Cerebellar nuclear complex (tissue), 1 donor: ENCODE results near the gene KRT20.

ENCODE experiments used
- DNase-seq, 2 experiments: peaks; one replicate each; lab custom pipeline; 2025; lab: John Stamatoyannopoulos, UW

The KRT20 gene

GRCh38 chr17:40852364-40852763 lies 32.7 kb downstream of the KRT20 start:
- no peak for DNase-seq

- DNase-seq = no peak
These were observed 34.6 kb downstream of the KRT20 start for GRCh38 chr17:40850293-40850972.

GRCh38 chr17:40849723-40850122 lies 35.3 kb downstream of the KRT20 start:
- no peak for DNase-seq

GRCh38 chr17:40848583-40849235 lies 36.3 kb downstream of the KRT20 start:
- no peak for DNase-seq

GRCh38 chr17:40846515-40847144 lies 38.4 kb downstream of the KRT20 start:
- no peak for DNase-seq

- DNase-seq = no peak
These were observed 40.4 kb downstream of the KRT20 start for GRCh38 chr17:40844671-40845107.

GRCh38 chr17:40843242-40843641 lies 41.8 kb downstream of the KRT20 start:
- DNase-seq = no peak

GRCh38 chr17:40841246-40841645 lies 43.8 kb downstream of the KRT20 start:
- DNase-seq = no peak

GRCh38 chr17:40839194-40839593 lies 45.8 kb downstream of the KRT20 start:
- DNase-seq = no peak

GRCh38 chr17:40836020-40836419 lies 49.0 kb downstream of the KRT20 start:
- DNase-seq = no peak

- DNase-seq = no peak
These were observed 51.2 kb downstream of the KRT20 start for GRCh38 chr17:40833882-40834281.

- DNase-seq = no peak
These were observed 52.2 kb downstream of the KRT20 start for GRCh38 chr17:40832840-40833239.

GRCh38 chr17:40830085-40830776 lies 54.8 kb downstream of the KRT20 start:
- DNase-seq = no peak

- no peak for DNase-seq
These were observed 56.5 kb downstream of the KRT20 start for GRCh38 chr17:40828454-40829044.

GRCh38 chr17:40827746-40828453 lies 57.1 kb downstream of the KRT20 start:
- DNase-seq = no peak
